HL-60/S4 treated with phorbol 12-myristate 13-acetate at 8.2 ng/mL for 4 days and 3 days (cell line): ENCODE data around the gene PCARE.
"Not testable (repeated sequence)": the region's sequence is repeated elsewhere in the genome, so short reads cannot be mapped to it uniquely, and the experiment has no call there.

Experiments
- in situ Hi-C: fragments of 300-500 bp; cut with MboI; formaldehyde crosslinking; loops from 2 replicates; pipeline ENCODE4 v1.15.0; 2022; ENCODE audit warnings: low sequenced_read_pairs

The PCARE gene

DNA sequence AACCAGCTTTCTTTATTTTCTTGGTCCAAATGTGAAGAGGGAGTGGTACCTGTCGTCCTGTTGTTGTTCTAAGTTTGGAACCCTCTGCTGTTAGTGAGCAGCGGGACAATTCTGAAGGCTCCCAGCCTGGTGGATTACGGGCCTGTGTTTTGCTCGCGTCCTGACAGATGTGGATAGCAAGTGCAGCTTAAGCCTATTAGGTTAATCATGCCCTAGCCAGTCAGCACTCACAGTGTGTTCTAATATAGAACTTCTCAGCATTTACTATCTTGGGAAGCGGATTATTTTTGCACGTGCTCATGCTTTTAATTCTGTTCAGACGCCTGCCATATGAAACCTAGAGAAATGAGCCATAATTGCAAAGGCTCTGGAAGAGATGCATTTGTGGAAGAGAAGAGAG lies at the start of gene PCARE:
PCARE (minus strand) TSS at position 113 of the 400 bp plus-strand sequence. CDS start 262 bp downstream, outside the sequence.
- in situ Hi-C loops = no loop called here

DNA sequence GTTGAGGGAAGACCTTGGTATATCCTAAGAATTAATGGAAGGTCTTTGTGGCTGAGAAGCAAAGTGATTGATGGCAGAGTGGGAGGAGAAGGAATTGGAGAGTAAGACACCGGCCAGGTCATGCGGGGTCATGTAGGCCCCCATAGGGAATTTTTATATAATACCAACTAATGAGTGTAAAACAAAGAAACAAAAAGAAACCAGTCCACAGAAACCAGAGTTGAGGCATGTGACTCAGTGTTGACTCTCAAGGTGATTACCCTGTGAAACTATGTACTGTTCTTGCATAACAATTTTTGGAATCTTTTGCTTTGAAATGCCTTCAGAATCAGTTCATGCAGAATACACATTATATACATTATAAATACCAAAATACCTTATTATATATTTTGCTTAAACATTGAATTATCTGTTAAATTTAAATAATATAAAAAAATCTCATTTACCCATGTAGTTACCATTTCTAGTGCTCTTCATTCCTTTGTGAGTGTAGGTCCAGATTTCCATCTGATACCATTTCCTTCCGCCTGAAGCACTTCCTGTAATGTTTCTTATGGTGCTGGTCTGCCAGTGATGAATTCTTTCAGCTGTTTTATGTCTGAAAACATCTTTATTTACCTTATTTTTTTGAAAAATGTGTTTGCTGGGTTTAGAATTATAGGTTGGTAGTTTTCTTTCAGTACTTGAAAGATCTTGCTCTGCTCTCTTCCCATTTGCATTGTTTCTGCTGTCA lies 49.5 kb upstream of the PCARE start:
- in situ Hi-C loops = no loop called here

DNA sequence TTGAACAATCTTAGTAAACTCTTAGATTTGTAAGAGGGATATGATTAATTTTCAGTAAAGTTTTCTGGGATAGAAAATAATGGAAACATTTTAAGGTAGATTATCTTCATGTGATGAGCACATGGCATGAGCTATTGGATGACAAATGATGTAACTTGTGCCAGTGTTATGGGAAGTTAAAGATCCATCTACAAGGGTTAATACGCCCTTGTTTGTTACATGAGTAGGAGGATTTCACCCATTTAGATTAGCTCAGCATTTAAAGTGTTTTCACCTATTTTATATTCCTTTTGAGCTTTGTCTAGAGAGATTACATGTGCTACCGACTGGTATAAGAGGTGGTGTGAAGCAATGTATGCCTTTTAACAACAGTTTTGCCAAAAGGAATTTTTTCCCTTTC lies 46.5 kb upstream of the PCARE start:
- in situ Hi-C loops = no loop called here

DNA sequence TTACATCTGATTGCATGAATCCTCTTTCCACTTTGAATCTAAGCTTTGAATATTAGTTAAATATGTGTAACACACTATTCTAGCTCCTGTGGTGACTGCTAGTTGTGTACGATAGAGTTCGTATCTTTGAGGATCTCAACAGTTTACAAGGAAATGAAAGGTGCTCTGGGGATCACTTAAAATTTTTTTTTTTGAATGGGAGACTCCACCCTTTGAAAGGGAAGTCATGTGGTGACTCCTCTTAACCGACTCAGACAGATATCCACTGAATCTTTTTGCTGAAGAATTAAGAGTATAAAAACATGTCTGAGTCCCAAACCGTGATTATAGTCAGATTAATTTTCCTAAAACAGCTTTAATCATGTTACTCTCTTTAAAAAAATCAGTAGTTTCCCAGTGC lies 44.9 kb upstream of the PCARE start:
- in situ Hi-C loops = no loop called here

DNA sequence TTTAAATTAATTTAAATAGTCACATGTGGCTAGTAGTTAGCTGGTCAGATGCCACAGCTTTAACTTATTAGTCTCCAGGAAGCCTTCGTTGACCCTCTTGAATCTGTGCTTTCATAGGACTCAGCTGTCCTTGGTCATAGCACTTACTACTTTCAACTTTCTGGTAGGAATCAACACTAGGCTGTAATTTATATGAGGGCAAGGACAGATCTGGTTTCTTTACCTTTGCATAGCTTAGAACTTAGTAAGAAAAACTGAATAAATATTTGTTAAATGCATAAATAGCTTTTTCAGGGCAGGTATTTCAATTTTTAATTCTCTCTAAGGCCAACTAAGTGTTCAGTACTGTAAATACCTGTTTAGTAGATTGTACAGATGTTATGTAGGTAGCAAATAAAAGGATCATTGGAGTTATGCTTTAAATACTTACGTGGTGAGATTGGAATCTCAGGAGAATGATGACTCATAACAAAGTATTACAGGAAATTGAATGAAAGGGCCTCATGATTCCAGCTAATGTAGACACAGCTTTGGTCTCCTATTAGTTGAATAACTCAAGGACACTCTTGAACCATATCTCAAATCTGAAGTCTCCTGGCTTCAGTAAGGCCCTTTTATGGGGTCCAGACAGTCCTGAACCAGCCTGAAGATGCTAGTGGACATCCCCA lies 43.4 kb upstream of the PCARE start:
- in situ Hi-C loops = no loop called here

DNA sequence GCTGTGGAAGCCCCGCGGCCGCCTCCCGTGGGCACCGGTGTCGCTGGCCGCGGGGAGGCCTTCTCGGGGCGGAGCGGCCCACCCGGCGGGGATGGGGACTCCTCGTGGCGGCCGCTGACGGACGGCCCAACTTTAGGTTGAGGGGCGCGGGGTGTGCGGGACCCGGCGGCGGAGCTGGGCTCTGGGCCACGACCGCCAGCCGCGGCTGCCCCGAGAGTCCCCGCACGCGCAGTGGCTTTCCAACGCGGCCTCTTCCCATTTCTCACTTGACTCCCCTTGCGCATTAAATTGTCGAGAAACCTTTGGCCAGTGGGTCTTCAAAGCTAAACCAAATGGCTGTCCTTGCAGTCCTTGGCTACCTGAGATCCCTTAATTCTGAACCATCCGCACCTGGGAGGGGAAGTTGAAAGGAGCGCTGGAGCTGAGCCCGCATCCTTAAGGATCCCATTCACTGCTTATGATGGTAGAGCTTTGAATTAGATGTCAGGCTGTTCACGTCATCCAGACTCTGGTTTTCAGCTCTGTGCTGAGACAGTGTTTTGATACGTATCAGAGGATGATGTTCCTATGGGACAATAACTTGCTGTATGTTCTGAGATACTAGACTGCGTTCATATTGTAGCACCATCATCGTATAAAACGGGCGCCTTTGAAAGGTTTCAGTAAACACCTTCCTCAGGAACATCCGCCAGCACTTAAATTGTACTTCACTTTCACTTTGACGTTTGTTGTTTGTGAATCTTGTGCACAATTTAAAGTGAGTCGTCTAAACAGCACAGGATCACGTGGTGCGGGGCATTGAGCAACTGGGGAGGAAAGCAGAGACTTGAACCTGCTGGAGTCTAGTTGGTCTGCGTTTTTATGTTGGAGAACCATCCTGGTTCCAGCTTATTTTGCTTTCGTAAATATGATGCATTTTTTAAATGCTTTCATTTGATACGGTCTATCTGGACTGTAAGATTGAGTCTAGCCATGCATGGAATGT lies 41.8 kb upstream of the PCARE start:
- in situ Hi-C loops = no loop called here

DNA sequence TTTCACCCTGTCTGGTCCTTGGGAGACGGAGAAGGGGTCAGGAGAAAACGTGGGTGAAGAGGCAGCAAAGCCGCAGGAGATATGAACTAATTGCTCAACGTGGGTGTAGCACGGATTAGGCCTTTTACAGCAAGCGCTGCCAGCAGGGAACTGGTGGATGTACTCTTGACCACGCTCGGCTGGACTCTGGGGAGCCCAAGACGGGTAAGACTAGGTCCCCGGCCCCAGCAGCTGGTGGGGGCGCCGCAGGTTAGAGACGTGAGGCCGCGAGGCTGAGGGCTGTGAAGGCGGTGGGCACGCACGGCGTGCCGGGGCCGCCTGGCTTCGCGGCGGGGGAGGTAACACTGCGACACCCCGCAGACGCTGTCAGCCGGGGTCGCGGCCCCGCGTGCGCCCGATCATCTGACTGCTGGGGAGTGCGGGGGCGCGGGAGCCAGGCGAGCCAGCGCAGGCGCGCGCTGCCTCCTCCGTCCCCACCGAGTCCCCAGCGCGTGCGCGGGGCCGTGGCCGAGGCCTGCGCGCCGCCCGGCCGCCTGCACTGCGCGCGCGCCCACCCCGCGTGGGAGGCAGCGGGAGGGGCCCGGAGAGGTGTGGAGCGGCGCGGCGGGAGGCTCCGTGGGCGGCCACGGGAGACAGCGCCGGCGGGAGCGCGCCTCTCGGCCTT lies 40.8 kb upstream of the PCARE start, which contains the start of gene CLIP4:
CLIP4 (plus strand) TSS at position 470 of the 664 bp plus-strand sequence. CDS start 5,974 bp downstream, outside the sequence.
- in situ Hi-C loops = no loop called here

DNA sequence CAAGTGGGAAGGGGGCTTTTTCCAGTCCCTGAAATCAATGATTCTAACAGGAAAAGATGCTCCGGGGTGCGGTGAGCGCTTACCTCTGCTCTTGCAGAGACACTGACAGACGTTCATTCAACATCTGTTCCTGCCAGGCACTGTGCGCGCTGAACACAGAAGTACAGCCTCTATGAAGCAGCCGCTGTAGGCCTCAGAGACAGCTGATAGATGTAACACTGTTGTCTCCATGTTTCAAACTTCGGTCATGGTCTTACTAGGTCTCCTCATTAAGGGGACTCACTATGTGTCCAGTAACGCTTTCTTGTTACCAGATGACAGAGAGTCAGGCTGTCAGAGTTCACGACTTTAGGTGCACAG lies 40.2 kb upstream of the PCARE start:
- in situ Hi-C loops = no loop called here

DNA sequence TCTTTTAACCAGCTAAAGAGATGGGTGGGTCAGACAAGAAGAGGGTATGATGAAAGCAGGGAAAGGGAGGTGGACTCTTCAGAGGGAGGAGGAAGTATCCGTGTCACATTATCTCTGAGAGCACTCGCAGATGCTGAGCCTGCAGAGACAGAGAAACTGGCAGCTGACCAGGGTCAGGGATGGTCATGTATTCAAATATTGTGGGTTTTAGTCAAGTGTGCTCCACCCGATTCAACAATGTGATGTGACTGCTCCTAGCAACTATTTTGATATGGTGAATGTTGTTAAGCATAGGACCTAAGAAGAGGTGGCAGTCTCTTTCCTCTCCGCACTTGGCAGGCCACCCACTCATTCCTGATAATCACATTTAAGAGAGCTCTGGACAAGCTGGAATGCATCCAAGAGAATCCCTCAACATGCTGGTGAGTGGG lies 39.6 kb upstream of the PCARE start:
- in situ Hi-C loops = no loop called here

DNA sequence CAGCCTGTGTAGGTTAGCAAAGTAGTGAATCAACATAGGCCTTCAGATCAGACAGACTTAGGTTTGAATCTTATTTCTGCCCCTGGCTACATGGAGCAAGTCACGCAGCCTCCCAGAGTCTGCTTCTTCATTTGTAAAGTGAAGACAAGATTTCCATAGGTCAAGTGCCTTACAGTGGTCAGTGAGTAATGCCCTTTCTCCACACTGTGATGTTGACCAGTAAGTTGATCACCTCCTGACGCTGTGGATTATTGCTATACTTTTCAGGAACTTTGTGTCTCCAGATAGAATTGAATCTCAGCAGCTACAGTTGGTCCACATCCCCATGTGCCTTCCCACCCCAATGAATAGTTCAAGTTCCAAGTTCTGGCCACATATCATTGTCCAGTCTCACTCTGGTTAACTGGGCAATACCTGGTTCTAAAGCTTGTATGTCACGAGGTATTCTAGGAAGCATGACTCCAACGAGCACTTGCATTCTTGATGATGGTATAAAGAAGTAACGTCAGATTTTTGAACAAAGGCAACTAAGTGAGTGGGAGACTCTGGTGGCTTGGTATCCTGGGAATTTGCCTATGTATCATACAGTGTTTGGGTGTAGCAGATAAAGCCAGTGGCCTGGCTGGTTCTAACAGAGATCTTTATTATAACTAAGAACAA lies 38.8 kb upstream of the PCARE start:
- in situ Hi-C loops = no loop called here

DNA sequence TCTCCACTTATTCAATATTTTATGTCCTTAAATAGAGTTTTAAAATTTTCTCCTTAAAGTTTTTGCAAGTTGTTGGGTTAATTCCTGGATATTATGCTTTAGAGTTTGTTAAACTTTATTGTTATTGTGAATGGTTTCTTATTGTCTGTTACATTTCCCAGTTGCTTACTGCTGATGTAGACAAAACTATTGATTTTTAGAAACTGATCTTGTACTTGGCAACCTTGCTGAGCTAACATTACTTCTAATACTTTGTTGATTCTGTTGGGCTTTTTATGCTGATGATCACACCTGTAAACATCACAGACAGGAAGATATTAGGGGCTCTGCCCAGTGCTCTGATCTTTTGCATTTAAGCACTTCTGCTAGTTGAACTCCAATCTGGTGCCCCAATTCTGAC lies 38.1 kb upstream of the PCARE start:
- in situ Hi-C loops = no loop called here

DNA sequence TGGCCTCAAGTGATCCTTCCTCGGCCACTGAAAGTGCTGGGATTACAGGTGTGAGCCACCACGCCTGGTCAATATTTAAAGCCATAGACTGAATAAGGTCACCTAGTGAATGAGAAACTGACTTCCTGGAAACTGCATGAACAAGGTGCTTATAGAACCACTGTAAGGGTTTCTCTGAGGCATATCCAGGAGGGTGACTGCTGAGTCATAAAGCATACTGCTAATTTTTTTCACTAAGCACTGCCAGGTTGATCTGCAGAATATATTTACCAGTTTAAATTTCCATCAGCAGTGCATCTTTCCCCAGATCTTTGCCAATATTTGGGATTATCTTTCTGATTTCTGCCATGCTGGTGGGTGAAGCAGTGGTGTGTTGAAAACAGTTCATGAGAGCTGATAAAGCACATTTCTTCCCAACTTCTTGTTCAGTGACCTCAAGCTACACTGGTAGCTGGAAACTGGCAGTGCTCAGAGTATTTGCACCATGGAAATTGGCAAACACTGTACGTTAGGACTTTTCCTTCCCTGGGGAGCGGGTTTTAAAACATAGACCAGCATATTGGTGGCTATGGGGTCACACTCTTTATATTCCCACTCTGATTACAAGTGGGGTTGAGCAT lies 36.7 kb upstream of the PCARE start:
- in situ Hi-C loops = no loop called here

DNA sequence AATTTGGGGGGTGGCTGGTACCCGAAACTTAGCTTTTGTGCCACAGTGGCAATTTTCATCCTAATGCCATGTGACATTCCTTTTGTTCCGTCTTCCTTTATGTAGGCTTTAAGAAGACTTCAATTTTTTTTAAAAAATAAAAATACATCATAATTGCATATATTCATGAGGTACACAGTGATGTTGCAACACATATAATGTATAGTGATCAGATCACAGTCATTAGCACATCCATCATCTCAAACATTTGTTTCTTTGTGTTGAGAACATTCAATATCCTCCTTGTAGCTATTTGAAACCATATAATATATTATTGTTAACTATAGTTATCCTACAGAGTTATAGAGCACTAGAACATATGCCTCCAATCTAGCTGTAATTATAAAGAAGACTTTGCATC lies 34.9 kb upstream of the PCARE start:
- in situ Hi-C loops = no loop called here

DNA sequence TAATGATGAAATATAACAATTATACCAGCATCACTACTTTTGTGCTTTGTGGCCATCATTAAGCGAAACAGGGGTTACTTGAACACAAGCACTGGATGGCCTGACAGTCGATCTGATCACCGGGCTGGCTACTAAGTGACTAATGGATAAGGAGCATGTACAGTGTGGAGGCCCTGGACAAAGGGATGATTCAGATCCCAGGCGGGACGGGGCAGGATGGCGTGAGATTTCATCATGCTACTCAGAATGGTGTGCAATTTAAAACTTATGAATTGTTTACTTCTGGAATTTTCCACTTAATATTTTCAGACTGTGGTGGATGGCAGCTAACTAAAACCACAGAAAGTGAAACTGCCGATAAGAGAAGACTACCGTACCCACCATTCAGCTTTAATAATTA lies 33.9 kb upstream of the PCARE start:
- in situ Hi-C loops = no loop called here

DNA sequence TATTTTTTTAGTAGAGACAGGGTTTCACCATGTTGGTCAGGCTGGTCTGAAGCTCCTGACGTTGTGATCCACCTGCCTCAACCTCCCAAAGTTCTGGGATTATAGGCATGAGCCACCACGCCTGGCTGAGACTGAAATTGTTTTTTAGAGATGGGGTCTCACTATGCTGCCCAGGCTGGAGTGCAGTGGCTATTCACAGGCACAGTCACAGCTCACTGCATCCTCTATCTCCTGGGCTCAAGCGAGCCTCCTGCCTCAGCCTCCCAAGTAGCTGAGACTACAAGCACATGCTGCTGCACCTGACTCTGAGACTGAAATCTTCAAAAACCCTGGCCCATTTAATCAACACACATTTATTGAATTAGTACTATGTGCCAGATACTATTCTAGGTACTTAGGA lies 33.2 kb upstream of the PCARE start:
- in situ Hi-C loops = not testable (repeated sequence)

DNA sequence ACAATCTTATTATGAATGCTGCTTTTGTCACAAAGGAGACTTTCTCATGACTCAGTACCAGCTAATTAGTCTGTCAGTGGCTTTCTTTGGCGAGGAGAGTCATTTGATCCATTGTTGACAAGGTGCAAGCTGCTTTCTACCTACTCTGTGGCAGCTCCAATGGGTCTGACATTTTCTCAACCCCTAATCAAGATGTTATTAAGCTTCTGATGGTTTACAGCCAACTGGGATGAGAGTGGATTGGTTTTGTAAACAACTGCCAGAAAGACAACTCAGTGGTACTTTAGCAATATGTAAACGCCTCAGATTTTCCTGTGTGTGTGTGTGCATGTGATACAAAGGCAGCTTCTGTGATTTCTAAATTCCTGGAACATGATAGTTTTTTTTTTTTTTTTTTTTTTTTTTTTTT lies 32.7 kb upstream of the PCARE start:
- in situ Hi-C loops = no loop called here

DNA sequence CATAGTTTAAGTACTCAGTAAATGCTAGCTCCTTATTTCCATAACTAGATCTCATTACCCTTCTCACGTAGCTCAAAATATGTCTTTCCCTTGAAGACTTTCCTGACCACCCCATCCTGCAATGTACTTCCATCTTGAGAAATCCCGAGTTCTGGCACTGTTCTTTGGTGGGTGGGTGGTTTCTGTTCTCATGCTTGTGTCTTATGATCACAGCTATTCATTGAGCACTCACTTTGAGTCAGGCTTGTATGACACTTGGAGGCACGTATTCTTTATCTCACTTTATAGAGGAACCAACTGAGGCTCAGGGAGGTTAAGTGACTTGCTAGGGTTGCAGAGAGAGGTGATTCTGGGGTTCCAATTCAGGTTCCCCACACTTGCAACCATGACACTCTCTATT lies 31.9 kb upstream of the PCARE start:
- in situ Hi-C loops = no loop called here

DNA sequence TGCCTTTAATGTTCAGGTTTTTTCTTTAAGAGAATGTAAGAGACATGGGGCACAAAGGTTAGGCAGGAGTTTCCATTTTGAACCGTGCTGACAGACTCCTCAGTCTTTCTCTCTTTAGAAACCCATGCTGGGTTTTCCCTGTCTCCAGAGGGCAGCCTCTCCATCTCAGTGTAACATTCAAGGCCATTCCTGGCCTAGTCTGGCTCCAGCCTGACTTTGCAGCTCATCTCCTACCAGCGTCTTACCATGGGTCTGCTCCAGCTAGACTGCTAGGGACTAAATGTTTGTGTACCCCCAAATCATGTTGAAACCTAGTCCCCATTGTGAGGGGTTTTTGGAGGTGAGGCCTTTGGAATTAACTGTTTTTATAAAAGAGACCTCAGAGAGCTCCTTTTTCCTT lies 31.1 kb upstream of the PCARE start:
- in situ Hi-C loops = no loop called here

DNA sequence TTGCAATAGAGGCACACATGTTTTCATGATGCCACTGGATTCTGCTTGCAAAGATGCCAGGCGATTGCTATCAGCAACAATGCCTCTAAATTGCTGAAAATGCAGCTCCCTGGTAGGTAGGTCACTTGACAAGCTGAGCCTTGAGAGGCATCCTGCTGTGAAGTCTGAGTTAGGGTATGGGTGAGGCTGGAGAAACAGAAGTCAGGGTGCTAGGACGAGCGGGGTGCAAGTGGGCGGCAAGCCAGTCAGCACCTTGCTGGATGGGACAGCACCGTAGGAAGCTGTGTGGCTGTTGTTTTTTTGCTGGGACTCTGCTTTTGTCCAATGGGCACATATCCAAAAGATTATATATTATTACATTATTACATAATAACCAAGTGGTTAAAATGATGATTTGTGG lies 30.4 kb upstream of the PCARE start:
- in situ Hi-C loops = no loop called here

DNA sequence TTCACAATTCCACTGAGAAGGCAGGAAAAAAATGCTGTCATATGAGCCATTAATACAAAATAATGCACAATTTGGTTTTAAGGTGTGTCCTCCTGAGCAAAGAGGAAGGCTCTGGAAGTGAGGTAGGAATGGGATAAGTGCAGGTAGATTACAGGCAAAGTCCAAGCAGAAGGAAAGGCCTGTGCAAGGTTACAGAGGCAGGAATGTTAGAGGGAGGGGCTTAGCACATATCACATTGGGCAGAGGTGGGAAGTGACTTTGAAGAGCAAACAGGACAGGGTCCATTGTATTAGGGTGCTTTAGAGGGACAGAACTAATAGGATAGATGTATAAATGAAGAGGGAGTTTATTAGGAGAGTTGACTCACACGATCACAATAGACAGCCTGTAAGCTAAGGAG lies 26.2 kb upstream of the PCARE start:
- in situ Hi-C loops = no loop called here
